Upper lobe of left lung (tissue), 4 donors: Measurements from ENCODE around the gene GPATCH3.

Source experiments
- POLR2AphosphoS5 ChIP-seq, 2 donors: sonication (generic); formaldehyde crosslinking; IDR thresholded peaks; one replicate each; pipeline ENCODE4 v1.5.1; 2017; ENCODE audit warnings: antibody characterized with exemption in 2 of 2
- TF ChIP-seq, protein P1 (sequence below), 6 experiments: fragments of 450-650 bp in 4 of 6; fragments of 200-600 bp in 2 of 6; sonication (generic) in 2 of 6; IDR thresholded peaks; one replicate each; pipeline ENCODE4 v1.5.1; 2016 to 2019; ENCODE audit warnings: antibody characterized with exemption in 6 of 6

- TF ChIP-seq, protein P1, sequence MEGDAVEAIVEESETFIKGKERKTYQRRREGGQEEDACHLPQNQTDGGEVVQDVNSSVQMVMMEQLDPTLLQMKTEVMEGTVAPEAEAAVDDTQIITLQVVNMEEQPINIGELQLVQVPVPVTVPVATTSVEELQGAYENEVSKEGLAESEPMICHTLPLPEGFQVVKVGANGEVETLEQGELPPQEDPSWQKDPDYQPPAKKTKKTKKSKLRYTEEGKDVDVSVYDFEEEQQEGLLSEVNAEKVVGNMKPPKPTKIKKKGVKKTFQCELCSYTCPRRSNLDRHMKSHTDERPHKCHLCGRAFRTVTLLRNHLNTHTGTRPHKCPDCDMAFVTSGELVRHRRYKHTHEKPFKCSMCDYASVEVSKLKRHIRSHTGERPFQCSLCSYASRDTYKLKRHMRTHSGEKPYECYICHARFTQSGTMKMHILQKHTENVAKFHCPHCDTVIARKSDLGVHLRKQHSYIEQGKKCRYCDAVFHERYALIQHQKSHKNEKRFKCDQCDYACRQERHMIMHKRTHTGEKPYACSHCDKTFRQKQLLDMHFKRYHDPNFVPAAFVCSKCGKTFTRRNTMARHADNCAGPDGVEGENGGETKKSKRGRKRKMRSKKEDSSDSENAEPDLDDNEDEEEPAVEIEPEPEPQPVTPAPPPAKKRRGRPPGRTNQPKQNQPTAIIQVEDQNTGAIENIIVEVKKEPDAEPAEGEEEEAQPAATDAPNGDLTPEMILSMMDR (IDR thresholded peaks at IDR 0.05), result no peak
- peak in 1 of 2 donors; percentile 10 for TF ChIP-seq POLR2AphosphoS5 (IDR thresholded peaks at IDR 0.05)
Observed at GRCh38 chr1:26907071-26907917, 7.0 kb upstream of the GPATCH3 start.
